ENCODE data around the gene PABPC4L. TPM values are rescaled to one million over a fixed set of nuclear protein-coding genes. Genes with fewer than 3 reads are reported as not detected.
"Not testable (repeated sequence)": the region's sequence is repeated elsewhere in the genome, so short reads cannot be mapped to it uniquely, and the experiment has no call there.

Gene PABPC4L
- total RNA-seq, result not detected

- no peak for DNase-seq
- H3K27me3 Mint-ChIP-seq, result no peaks in the 10 kb centered on the region
- POLR2A ChIA-PET, result no interaction called here
- H3K4me1 Mint-ChIP-seq, result no peaks in the 10 kb centered on the region
- H3K27ac Mint-ChIP-seq, result no peak within 1 kb of the TSS
- ATAC-seq (ENCODE audit: low read depth), result no peak
- H3K36me3 Mint-ChIP-seq, result no peaks in the 10 kb centered on the region
- no peak within 1 kb of the TSS for H3K4me3 Mint-ChIP-seq
- H3K9me3 Mint-ChIP-seq, result peaks cover 3% of the 10 kb centered on the region
Observed at GRCh38 chr4:134201216-134202161, at the start of gene PABPC4L. Gene PABPC4L, minus strand, starts transcription at chr4:134201789. Its CDS starts 770 bp downstream, at chr4:134201019.

- ATAC-seq (ENCODE audit: low read depth), result no peak
- Mint-ChIP-seq H3K9me3 (no peaks in the 10 kb centered on the region), H3K27ac (no peak overlapping the region), H3K36me3 (no peaks in the 10 kb centered on the region), H3K4me1 (no peaks in the 10 kb centered on the region), H3K27me3 (no peaks in the 10 kb centered on the region), H3K4me3 (no peak overlapping the region)
- POLR2A ChIA-PET, result no interaction called here
- DNase-seq, result no peak
Observed at GRCh38 chr4:134251322-134251721, 49.7 kb upstream of the PABPC4L start.

GRCh38 chr4:134243742-134244713, 42.4 kb upstream of the PABPC4L start:
- H3K27ac Mint-ChIP-seq, result no peak overlapping the region
- H3K4me3 Mint-ChIP-seq, result no peak overlapping the region
- no peaks in the 10 kb centered on the region for H3K27me3 Mint-ChIP-seq
- no peak for ATAC-seq (ENCODE audit: low read depth)
- no peak for DNase-seq
- H3K4me1 Mint-ChIP-seq, result no peaks in the 10 kb centered on the region
- no peaks in the 10 kb centered on the region for H3K9me3 Mint-ChIP-seq
- POLR2A ChIA-PET, result no interaction called here
- H3K36me3 Mint-ChIP-seq, result no peaks in the 10 kb centered on the region

GRCh38 chr4:134219043-134219442, 17.5 kb upstream of the PABPC4L start:
- ATAC-seq (ENCODE audit: low read depth) (no peak), DNase-seq (no peak)
- H3K9me3 Mint-ChIP-seq, result peaks cover 2% of the 10 kb centered on the region
- no peak overlapping the region for H3K4me3 Mint-ChIP-seq
- no peak overlapping the region for H3K27ac Mint-ChIP-seq
- H3K36me3 Mint-ChIP-seq, result no peaks in the 10 kb centered on the region
- POLR2A ChIA-PET, result no interaction called here
- H3K4me1 Mint-ChIP-seq, result no peaks in the 10 kb centered on the region
- no peaks in the 10 kb centered on the region for H3K27me3 Mint-ChIP-seq

- POLR2A ChIA-PET, result no interaction called here
- Mint-ChIP-seq H3K36me3 (no peaks in the 10 kb centered on the region), H3K4me3 (no peak overlapping the region), H3K27me3 (no peaks in the 10 kb centered on the region), H3K27ac (no peak overlapping the region), H3K9me3 (peaks cover 2% of the 10 kb centered on the region), H3K4me1 (no peaks in the 10 kb centered on the region)
- DNase-seq, result no peak
- ATAC-seq (ENCODE audit: low read depth), result no peak
Observed at GRCh38 chr4:134216411-134216810, 14.8 kb upstream of the PABPC4L start.

GRCh38 chr4:134215620-134216344, 14.2 kb upstream of the PABPC4L start:
- no peak for ATAC-seq (ENCODE audit: low read depth)
- Mint-ChIP-seq H3K9me3 (peaks cover 2% of the 10 kb centered on the region), H3K36me3 (no peaks in the 10 kb centered on the region), H3K4me3 (no peak overlapping the region), H3K4me1 (no peaks in the 10 kb centered on the region), H3K27ac (no peak overlapping the region), H3K27me3 (no peaks in the 10 kb centered on the region)
- POLR2A ChIA-PET, result no interaction called here
- DNase-seq, result no peak

GRCh38 chr4:134207955-134208354, 6.4 kb upstream of the PABPC4L start:
- ATAC-seq (ENCODE audit: low read depth); H3K9me3 Mint-ChIP-seq; DNase-seq; H3K4me1 Mint-ChIP-seq; H3K27me3 Mint-ChIP-seq; H3K27ac Mint-ChIP-seq; POLR2A ChIA-PET; H3K36me3 Mint-ChIP-seq; H3K4me3 Mint-ChIP-seq: not testable (repeated sequence)

- no peak overlapping the region for H3K27ac Mint-ChIP-seq
- POLR2A ChIA-PET, result no interaction called here
- no peaks in the 10 kb centered on the region for H3K36me3 Mint-ChIP-seq
- H3K27me3 Mint-ChIP-seq, result no peaks in the 10 kb centered on the region
- H3K9me3 Mint-ChIP-seq, result peaks cover 5% of the 10 kb centered on the region
- no peaks in the 10 kb centered on the region for H3K4me1 Mint-ChIP-seq
- no peak overlapping the region for H3K4me3 Mint-ChIP-seq
- ATAC-seq (ENCODE audit: low read depth) (no peak), DNase-seq (no peak)
Observed at GRCh38 chr4:134202166-134202956, 772 bp upstream of the PABPC4L start.

GRCh38 chr4:134200811-134201215, 776 bp downstream of the PABPC4L start:
- Mint-ChIP-seq H3K27ac (no peak overlapping the region), H3K4me1 (no peaks in the 10 kb centered on the region), H3K4me3 (no peak overlapping the region), H3K27me3 (no peaks in the 10 kb centered on the region), H3K36me3 (no peaks in the 10 kb centered on the region), H3K9me3 (peaks cover 3% of the 10 kb centered on the region)
- no peak for ATAC-seq (ENCODE audit: low read depth)
- POLR2A ChIA-PET, result no interaction called here
- DNase-seq, result no peak

GRCh38 chr4:134189949-134190348, 11.6 kb downstream of the PABPC4L start:
- POLR2A ChIA-PET, result no interaction called here
- H3K36me3 Mint-ChIP-seq, result no peaks in the 10 kb centered on the region
- H3K27me3 Mint-ChIP-seq, result no peaks in the 10 kb centered on the region
- no peaks in the 10 kb centered on the region for H3K4me1 Mint-ChIP-seq
- H3K4me3 Mint-ChIP-seq, result no peak overlapping the region
- peaks cover 6% of the 10 kb centered on the region for H3K9me3 Mint-ChIP-seq
- ATAC-seq (ENCODE audit: low read depth), result no peak
- no peak for DNase-seq
- no peak overlapping the region for H3K27ac Mint-ChIP-seq

GRCh38 chr4:134189480-134189879, 12.1 kb downstream of the PABPC4L start:
- no peaks in the 10 kb centered on the region for H3K4me1 Mint-ChIP-seq
- POLR2A ChIA-PET, result no interaction called here
- H3K36me3 Mint-ChIP-seq, result no peaks in the 10 kb centered on the region
- peaks cover 6% of the 10 kb centered on the region for H3K9me3 Mint-ChIP-seq
- H3K27me3 Mint-ChIP-seq, result no peaks in the 10 kb centered on the region
- DNase-seq (no peak), ATAC-seq (ENCODE audit: low read depth) (no peak)
- no peak overlapping the region for H3K27ac Mint-ChIP-seq
- H3K4me3 Mint-ChIP-seq, result no peak overlapping the region

- Mint-ChIP-seq H3K27me3 (no peaks in the 10 kb centered on the region), H3K36me3 (no peaks in the 10 kb centered on the region), H3K4me3 (no peak overlapping the region), H3K4me1 (no peaks in the 10 kb centered on the region), H3K9me3 (peaks cover 4% of the 10 kb centered on the region), H3K27ac (no peak overlapping the region)
- ATAC-seq (ENCODE audit: low read depth) (no peak), DNase-seq (no peak)
- POLR2A ChIA-PET, result no interaction called here
Observed at GRCh38 chr4:134178706-134179105, 22.9 kb downstream of the PABPC4L start.

All from activated naive CD8-positive, alpha-beta T cell treated with anti-CD3 and anti-CD28 coated beads, Interleukin-2, amount 10 ng/mL, durations not matched to agents 7 days and 5 days (primary cell).